UCSD-AML1 (cell line): ENCODE measurements around the gene SLC27A3.

ENCODE experiments used
- DNase-seq: peaks from one replicate; lab custom pipeline; 2025; ENCODE audit not compliant: unreplicated experiment; lab: John Stamatoyannopoulos, UW

The SLC27A3 gene

GRCh38 chr1:153774780-153775457 lies at the start of gene SLC27A3:
Gene SLC27A3 (plus strand): TSS chr1:153775407. CDS start chr1:153775498, 91 bp downstream.
- no peak for DNase-seq

- DNase-seq, result peak; percentile 99
Measured at GRCh38 chr1:153727463-153728304, 47.5 kb upstream of the SLC27A3 start, which contains the start of gene INTS3. Gene INTS3 (plus strand): TSS chr1:153728050. CDS start chr1:153728635, 585 bp downstream.

- peak; percentile 43 for DNase-seq
Measured at GRCh38 chr1:153728305-153729066, 46.7 kb upstream of the SLC27A3 start.

- no peak for DNase-seq
Measured at GRCh38 chr1:153730468-153730988, 44.7 kb upstream of the SLC27A3 start.

GRCh38 chr1:153733970-153734369 lies 41.2 kb upstream of the SLC27A3 start:
- no peak for DNase-seq

GRCh38 chr1:153734396-153735089 lies 40.7 kb upstream of the SLC27A3 start:
- DNase-seq, result no peak

- DNase-seq, result no peak
Measured at GRCh38 chr1:153735090-153735420, 40.2 kb upstream of the SLC27A3 start.

GRCh38 chr1:153741986-153742385 lies 33.2 kb upstream of the SLC27A3 start:
- DNase-seq, result no peak

GRCh38 chr1:153742411-153743142 lies 32.6 kb upstream of the SLC27A3 start:
- peak; percentile 16 for DNase-seq

- no peak for DNase-seq
Measured at GRCh38 chr1:153745417-153745816, 29.8 kb upstream of the SLC27A3 start.

- DNase-seq, result no peak
Measured at GRCh38 chr1:153746174-153746573, 29.0 kb upstream of the SLC27A3 start.

- no peak for DNase-seq
Measured at GRCh38 chr1:153748903-153749302, 26.3 kb upstream of the SLC27A3 start.

- peak; percentile 77 for DNase-seq
Measured at GRCh38 chr1:153749408-153750005, 25.7 kb upstream of the SLC27A3 start.

- no peak for DNase-seq
Measured at GRCh38 chr1:153750026-153750995, 24.9 kb upstream of the SLC27A3 start.

GRCh38 chr1:153752072-153752471 lies 23.1 kb upstream of the SLC27A3 start:
- DNase-seq, result no peak

- no peak for DNase-seq
Measured at GRCh38 chr1:153752571-153753195, 22.5 kb upstream of the SLC27A3 start.

- DNase-seq, result no peak
Measured at GRCh38 chr1:153754266-153754665, 20.9 kb upstream of the SLC27A3 start.

GRCh38 chr1:153760440-153760839 lies 14.8 kb upstream of the SLC27A3 start:
- no peak for DNase-seq
